Right atrium auricular region (tissue), 2 donors: ENCODE data around the gene PRR13. TPM values are rescaled to one million over a fixed set of nuclear protein-coding genes. Genes with fewer than 3 reads are reported as not detected.
"Not testable (repeated sequence)": the region's sequence is repeated elsewhere in the genome, so short reads cannot be mapped to it uniquely, and the experiment has no call there.

Source experiments
- DNase-seq: peaks from one replicate; pipeline ENCODE4 v3.0.0-alpha.2; 2019; ENCODE audit warnings: low spot score
- H3K27ac ChIP-seq, 2 donors: fragments of 200-600 bp; sonication (generic); 1 replicate in 1 of 2; 2 replicates in 1 of 2; pipeline ENCODE4 v1.5.1; 2016 to 2019
- H3K27me3 ChIP-seq, 2 donors: fragments of 200-600 bp; sonication (generic); one replicate each; pipeline versions ENCODE4 v1.5.1 to v1.6.0; 2017 to 2019
- H3K36me3 ChIP-seq: fragments of 200-600 bp; sonication (generic); one replicate; pipeline ENCODE4 v1.5.1; 2016
- H3K4me1 ChIP-seq, 2 donors: fragments of 200-600 bp; sonication (generic); one replicate each; pipeline versions ENCODE4 v1.5.1 to v1.6.0; 2017 to 2019
- H3K4me3 ChIP-seq, 2 donors: fragments of 200-600 bp; sonication (generic); 1 replicate in 1 of 2; 2 replicates in 1 of 2; pipeline ENCODE4 v1.5.1; 2017 to 2019; ENCODE audit warnings: mild to moderate bottlenecking in 1 of 2, moderate library complexity in 1 of 2
- H3K9me3 ChIP-seq, 2 donors: fragments of 200-600 bp; sonication (generic); one replicate each; pipeline ENCODE4 v1.5.1; 2019
- CTCF ChIP-seq, 2 donors: fragments of 200-600 bp; sonication (generic); IDR thresholded peaks; one replicate each; pipeline ENCODE4 v1.5.1; 2019; ENCODE audit warnings: antibody characterized with exemption in 2 of 2
- total RNA-seq, 2 donors: library from RNA; depleted of rRNA; stranded (reverse); fragments of >200 nt; gene quantifications; one replicate each; pipeline ENCODE4 v1.1.0, GENCODE V29; 2016

Gene PRR13
- 10 to 100 TPM; 38.8 to 60.6 TPM for total RNA-seq

DNA sequence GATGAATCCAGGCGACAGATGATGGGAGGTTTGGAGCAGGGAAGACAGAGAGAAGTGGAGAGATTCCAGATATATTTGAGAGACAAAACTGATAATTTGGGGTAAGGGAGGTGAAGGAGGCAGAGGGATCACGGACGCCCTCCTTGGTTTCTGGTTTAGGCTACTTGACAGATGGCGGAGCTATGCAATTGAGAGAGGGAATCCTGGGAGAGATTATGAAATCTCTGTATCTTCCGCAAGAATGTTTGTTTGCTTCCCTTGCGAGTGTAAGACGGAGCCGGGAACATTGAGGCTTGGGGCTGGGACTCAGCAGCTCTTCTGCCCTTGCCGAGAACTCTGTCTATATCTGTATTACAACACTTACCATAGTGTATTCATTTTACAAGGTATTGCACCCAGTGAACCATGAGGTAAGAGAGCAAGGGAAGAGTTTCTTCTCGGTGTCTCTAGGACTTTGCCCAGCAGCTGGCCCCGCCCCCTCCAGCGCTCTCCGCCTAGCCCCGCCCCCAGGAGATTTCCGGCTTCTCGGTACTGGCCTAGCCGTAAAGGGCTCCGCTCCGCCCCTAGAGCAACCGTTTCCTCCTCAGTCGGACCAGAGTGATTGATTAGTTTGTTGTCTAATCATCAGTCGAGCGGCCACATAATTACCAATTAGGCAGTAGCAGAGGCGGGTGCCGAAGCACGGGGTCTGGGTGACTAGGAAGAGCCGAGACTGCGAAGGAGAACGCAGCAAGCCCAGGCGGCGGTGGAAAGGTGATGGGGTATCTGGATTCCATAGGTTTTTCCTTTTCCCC lies at the start of gene PRR13:
TSS of gene PRR13 (plus strand) at position 695 of the 794 bp plus-strand sequence. CDS start 981 bp downstream, outside the sequence.
- Histone ChIP-seq H3K27me3 (no peaks in the 10 kb centered on the region), H3K4me3 (peak within 1 kb of the TSS; percentile 67 to 74), H3K27ac (peak within 1 kb of the TSS; percentile 87 to 89), H3K36me3 (peaks cover 16% of the 10 kb centered on the region), H3K9me3 (no peaks in the 10 kb centered on the region), H3K4me1 (peaks cover 0 to 21% of the 10 kb centered on the region in 2 donors)
- no peak for TF ChIP-seq CTCF (IDR thresholded peaks at IDR 0.05)
- peak; percentile 99 for DNase-seq

GRCh38 chr12:53399896-53400295 lies 41.6 kb upstream of the PRR13 start:
- H3K36me3 ChIP-seq = peaks cover 4% of the 10 kb centered on the region

GRCh38 chr12:53402351-53402750 lies 39.2 kb upstream of the PRR13 start:
- H3K27me3 ChIP-seq, DNase-seq, H3K27ac ChIP-seq, H3K4me3 ChIP-seq, H3K4me1 ChIP-seq, H3K9me3 ChIP-seq: not testable (repeated sequence)
- peaks cover 17% of the 10 kb centered on the region for H3K36me3 ChIP-seq

More at GRCh38 chr12:53399896-53400295, 41.6 kb upstream of the PRR13 start:
- no peak overlapping the region for H3K4me3 ChIP-seq
- no peak overlapping the region for H3K27ac ChIP-seq
- no peaks in the 10 kb centered on the region for H3K27me3 ChIP-seq
- no peak for DNase-seq
- H3K4me1 ChIP-seq = peaks cover 0 to 7% of the 10 kb centered on the region in 2 donors
- no peaks in the 10 kb centered on the region for H3K9me3 ChIP-seq
- TF ChIP-seq CTCF (IDR thresholded peaks at IDR 0.05) = no peak

DNA sequence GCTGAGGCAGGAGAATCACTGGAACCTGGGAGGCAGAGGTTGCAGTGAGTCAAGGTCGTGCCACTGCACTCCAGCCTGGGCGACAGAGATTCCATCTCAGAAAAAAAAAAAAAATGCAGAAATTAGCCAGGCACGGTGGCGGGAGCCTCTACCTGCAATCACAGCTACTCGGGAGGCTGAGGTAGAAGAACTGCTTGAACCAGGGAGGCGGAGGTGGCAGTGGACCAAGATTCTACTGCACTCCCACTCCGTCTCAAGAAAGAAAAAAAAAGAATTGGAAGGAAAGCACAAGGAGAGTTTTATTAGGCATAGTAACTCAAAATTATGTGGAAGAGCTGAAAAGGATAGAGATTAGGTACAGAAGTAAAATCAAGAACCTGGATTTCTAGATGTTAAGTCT lies 38.7 kb upstream of the PRR13 start:
- H3K4me1 ChIP-seq = peaks cover 0 to 7% of the 10 kb centered on the region in 2 donors
- peaks cover 22% of the 10 kb centered on the region for H3K36me3 ChIP-seq
- no peak for TF ChIP-seq CTCF (IDR thresholded peaks at IDR 0.05)
- no peak overlapping the region for H3K27ac ChIP-seq
- H3K9me3 ChIP-seq = no peaks in the 10 kb centered on the region
- H3K27me3 ChIP-seq = no peaks in the 10 kb centered on the region
- H3K4me3 ChIP-seq = no peak overlapping the region
- DNase-seq = no peak

- Histone ChIP-seq H3K4me1 (peaks cover 0 to 29% of the 10 kb centered on the region in 2 donors), H3K36me3 (peaks cover 69% of the 10 kb centered on the region), H3K9me3 (no peaks in the 10 kb centered on the region), H3K4me3 (no peak overlapping the region), H3K27ac (no peak overlapping the region), H3K27me3 (no peaks in the 10 kb centered on the region)
- no peak for DNase-seq
- no peak for TF ChIP-seq CTCF (IDR thresholded peaks at IDR 0.05)
Measured at GRCh38 chr12:53410951-53411350, 30.6 kb upstream of the PRR13 start.

GRCh38 chr12:53413485-53414204 lies 27.9 kb upstream of the PRR13 start:
- H3K27ac ChIP-seq = peak overlapping the region in 1 of 2 donors; percentile 19
- no peak for DNase-seq
- TF ChIP-seq CTCF (IDR thresholded peaks at IDR 0.05) = no peak
- no peak overlapping the region for H3K4me3 ChIP-seq
- no peaks in the 10 kb centered on the region for H3K27me3 ChIP-seq
- H3K36me3 ChIP-seq = peaks cover 42% of the 10 kb centered on the region
- no peaks in the 10 kb centered on the region for H3K9me3 ChIP-seq
- H3K4me1 ChIP-seq = peaks cover 0 to 30% of the 10 kb centered on the region in 2 donors
